ENCODE measurements around the gene ROBO1.

ROBO1 gene

DNA sequence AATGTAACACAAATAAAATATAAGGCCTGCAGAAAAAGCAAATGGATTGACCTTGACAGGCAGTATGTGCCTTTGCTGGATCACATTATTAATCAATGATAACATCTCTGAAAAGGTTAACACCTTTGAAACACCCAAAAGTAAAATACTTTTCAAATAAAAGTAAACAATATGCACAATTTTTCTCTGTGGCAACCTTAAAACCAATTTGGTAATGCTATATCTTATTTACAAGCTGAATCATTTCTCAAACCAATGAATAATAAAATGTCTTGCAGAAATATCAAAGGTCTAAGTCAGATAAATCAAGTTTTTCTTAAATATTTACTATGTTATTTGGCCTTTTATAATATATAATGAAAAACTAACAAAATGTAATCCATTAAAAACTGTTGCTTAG, 1018.7 kb downstream of the ROBO1 start:
- CTCF ChIA-PET = no interaction called here
- POLR2A ChIA-PET = no interaction called here
- no peak for DNase-seq (ENCODE audit: extremely low spot score)
- TF ChIP-seq FOXM1 (IDR thresholded peaks at IDR 0.05; ENCODE audit: borderline replicate concordance) (no peak), BHLHE40 (IDR thresholded peaks at IDR 0.05; ENCODE audit: borderline replicate concordance) (no peak), SUZ12 (IDR thresholded peaks at IDR 0.05) (no peak), FOXK2 (IDR thresholded peaks at IDR 0.05) (no peak), SP1 (IDR thresholded peaks at IDR 0.05) (no peak), ARNT (IDR thresholded peaks at IDR 0.05) (no peak), ELF4 (IDR thresholded peaks at IDR 0.05) (no peak), L3MBTL2 (conservative IDR thresholded peaks at IDR 0.05) (no peak), CTBP1 (IDR thresholded peaks at IDR 0.05; ENCODE audit: borderline replicate concordance) (no peak), TARDBP (IDR thresholded peaks at IDR 0.05) (no peak), HDGF (IDR thresholded peaks at IDR 0.05; ENCODE audit: borderline replicate concordance) (no peak), LEF1 (IDR thresholded peaks at IDR 0.05; ENCODE audit: borderline replicate concordance) (no peak), NFRKB (IDR thresholded peaks at IDR 0.05) (no peak), FOXA1 (IDR thresholded peaks at IDR 0.05) (no peak), ZNF384 (IDR thresholded peaks at IDR 0.05) (no peak)
- TF ChIP-seq, protein P1, sequence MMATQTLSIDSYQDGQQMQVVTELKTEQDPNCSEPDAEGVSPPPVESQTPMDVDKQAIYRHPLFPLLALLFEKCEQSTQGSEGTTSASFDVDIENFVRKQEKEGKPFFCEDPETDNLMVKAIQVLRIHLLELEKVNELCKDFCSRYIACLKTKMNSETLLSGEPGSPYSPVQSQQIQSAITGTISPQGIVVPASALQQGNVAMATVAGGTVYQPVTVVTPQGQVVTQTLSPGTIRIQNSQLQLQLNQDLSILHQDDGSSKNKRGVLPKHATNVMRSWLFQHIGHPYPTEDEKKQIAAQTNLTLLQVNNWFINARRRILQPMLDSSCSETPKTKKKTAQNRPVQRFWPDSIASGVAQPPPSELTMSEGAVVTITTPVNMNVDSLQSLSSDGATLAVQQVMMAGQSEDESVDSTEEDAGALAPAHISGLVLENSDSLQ (IDR thresholded peaks at IDR 0.05) = no peak

DNA sequence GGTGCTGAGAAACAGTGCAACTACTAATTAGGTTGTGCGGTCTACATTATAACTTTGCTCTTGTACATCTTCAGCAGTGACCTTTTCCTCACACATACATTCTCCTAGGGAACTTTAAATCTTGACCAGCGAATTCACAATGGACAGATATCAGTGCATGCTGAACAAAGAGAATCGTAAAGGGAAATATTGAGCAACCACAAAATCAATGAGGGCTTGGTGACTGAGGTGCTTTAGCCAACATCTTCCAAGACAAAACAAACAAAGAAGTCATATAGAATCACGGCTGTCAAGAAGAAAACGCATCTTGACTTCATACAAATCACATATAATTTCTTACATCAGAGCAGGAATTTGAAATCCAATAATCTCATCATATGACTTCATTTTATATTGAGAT, 1022.0 kb downstream of the ROBO1 start:
- ChIA-PET CTCF (no interaction called here), POLR2A (no interaction called here)
- DNase-seq (ENCODE audit: extremely low spot score) = no peak
- no peak for TF ChIP-seq NFRKB (IDR thresholded peaks at IDR 0.05)
- TF ChIP-seq TARDBP (IDR thresholded peaks at IDR 0.05) = no peak
- TF ChIP-seq, protein P1 (IDR thresholded peaks at IDR 0.05) = no peak
- no peak for TF ChIP-seq ELF4 (IDR thresholded peaks at IDR 0.05)
- TF ChIP-seq BHLHE40 (IDR thresholded peaks at IDR 0.05; ENCODE audit: borderline replicate concordance) = no peak
- TF ChIP-seq SUZ12 (IDR thresholded peaks at IDR 0.05) = no peak
- TF ChIP-seq LEF1 (IDR thresholded peaks at IDR 0.05; ENCODE audit: borderline replicate concordance) = no peak

DNA sequence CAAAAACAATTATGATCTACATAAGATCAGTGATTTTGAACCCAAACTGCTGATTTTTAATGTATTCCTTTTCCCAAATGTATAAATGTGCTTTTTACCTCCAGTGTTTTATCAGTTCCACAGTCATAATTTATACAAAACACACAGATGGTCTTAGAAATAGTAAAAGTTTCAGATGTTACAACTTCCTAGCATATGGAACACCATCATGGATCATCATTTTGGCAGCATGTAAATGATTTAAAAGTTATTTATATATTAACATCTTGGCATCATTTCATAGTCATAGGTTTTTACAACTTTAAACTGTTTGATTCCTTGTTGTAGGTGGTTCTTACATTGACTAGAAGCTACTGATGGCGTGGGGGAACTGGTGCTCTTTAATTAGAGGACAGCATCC, 1025.3 kb downstream of the ROBO1 start:
- CTCF ChIA-PET = no interaction called here

DNA sequence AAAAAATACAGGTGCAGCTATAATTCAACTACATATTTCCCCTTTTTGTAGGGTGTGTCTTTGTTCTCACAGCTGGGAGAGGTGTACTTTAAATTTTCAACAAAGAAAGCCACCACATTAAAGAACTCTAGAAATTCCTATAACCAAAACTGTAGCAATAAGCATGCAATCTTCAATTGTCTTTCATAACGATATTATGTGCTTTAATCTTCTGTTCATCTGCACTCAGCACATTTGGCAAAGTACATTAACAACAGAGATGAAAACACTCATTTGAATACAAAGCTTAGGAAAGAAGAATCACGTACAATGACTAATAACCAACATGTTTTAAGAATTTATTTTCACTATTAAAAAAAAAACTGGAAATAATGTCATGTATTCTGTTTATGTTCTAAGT, 1025.8 kb downstream of the ROBO1 start:
- ChIA-PET CTCF (no interaction called here), POLR2A (no interaction called here)
- no peak for DNase-seq (ENCODE audit: extremely low spot score)
- no peak for TF ChIP-seq FOXA1 (IDR thresholded peaks at IDR 0.05)
- no peak for TF ChIP-seq CTBP1 (IDR thresholded peaks at IDR 0.05; ENCODE audit: borderline replicate concordance)
- TF ChIP-seq TARDBP (IDR thresholded peaks at IDR 0.05) = no peak
- TF ChIP-seq BHLHE40 (IDR thresholded peaks at IDR 0.05; ENCODE audit: borderline replicate concordance) = no peak
- TF ChIP-seq L3MBTL2 (conservative IDR thresholded peaks at IDR 0.05) = no peak
- TF ChIP-seq ELF4 (IDR thresholded peaks at IDR 0.05) = no peak
- no peak for TF ChIP-seq FOXK2 (IDR thresholded peaks at IDR 0.05)
- TF ChIP-seq HDGF (IDR thresholded peaks at IDR 0.05; ENCODE audit: borderline replicate concordance) = no peak
- TF ChIP-seq ARNT (IDR thresholded peaks at IDR 0.05) = no peak

More for the DNA sequence above, 1025.3 kb downstream of the ROBO1 start:
- DNase-seq (ENCODE audit: extremely low spot score) = no peak
- TF ChIP-seq ARNT (IDR thresholded peaks at IDR 0.05) = no peak
- no peak for TF ChIP-seq FOXM1 (IDR thresholded peaks at IDR 0.05; ENCODE audit: borderline replicate concordance)
- no peak for TF ChIP-seq HDGF (IDR thresholded peaks at IDR 0.05; ENCODE audit: borderline replicate concordance)
- TF ChIP-seq SP1 (IDR thresholded peaks at IDR 0.05) = no peak
- TF ChIP-seq FOXA1 (IDR thresholded peaks at IDR 0.05) = no peak
- no peak for TF ChIP-seq ZNF384 (IDR thresholded peaks at IDR 0.05)
- TF ChIP-seq BHLHE40 (IDR thresholded peaks at IDR 0.05; ENCODE audit: borderline replicate concordance) = no peak
- no peak for TF ChIP-seq L3MBTL2 (conservative IDR thresholded peaks at IDR 0.05)
- TF ChIP-seq ELF4 (IDR thresholded peaks at IDR 0.05) = no peak
- TF ChIP-seq, protein P1 (IDR thresholded peaks at IDR 0.05) = no peak
- no peak for TF ChIP-seq NFRKB (IDR thresholded peaks at IDR 0.05)
- no peak for TF ChIP-seq FOXK2 (IDR thresholded peaks at IDR 0.05)
- no peak for TF ChIP-seq LEF1 (IDR thresholded peaks at IDR 0.05; ENCODE audit: borderline replicate concordance)
- no peak for TF ChIP-seq TARDBP (IDR thresholded peaks at IDR 0.05)
- no peak for TF ChIP-seq CTBP1 (IDR thresholded peaks at IDR 0.05; ENCODE audit: borderline replicate concordance)
- no peak for TF ChIP-seq SUZ12 (IDR thresholded peaks at IDR 0.05)
- POLR2A ChIA-PET = no interaction called here

DNA sequence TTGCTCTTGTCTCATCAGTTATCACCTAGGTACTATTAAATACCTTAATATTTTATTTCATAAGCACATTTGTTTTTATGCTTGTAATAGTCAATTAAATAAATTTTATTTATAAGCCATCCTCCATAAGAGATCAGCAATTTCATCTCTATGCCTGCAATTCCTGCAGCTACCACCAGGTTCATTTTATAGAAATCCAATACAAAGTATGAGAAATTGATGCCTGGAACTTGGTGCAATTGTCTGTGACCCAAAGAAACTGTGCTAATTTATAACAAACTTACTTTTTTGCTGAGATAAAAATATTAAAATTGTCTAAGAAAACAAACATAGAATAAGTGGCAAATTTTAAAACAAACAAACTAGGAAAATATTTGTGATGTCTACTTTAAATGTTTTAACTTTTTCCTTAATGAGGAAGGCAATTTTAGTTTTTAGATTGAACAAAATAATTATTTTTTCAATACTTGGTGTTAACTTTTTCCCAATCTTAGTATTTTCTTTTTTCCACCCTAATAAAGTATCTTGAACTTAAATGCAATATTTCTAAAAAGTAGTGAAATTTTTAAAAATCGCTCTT, 1026.6 kb downstream of the ROBO1 start:
- TF ChIP-seq, protein P1 (IDR thresholded peaks at IDR 0.05) = no peak
- TF ChIP-seq FOXA1 (IDR thresholded peaks at IDR 0.05) (no peak), SUZ12 (IDR thresholded peaks at IDR 0.05) (no peak), ZNF384 (IDR thresholded peaks at IDR 0.05) (no peak), L3MBTL2 (conservative IDR thresholded peaks at IDR 0.05) (no peak), SP1 (IDR thresholded peaks at IDR 0.05) (no peak), FOXM1 (IDR thresholded peaks at IDR 0.05; ENCODE audit: borderline replicate concordance) (no peak), LEF1 (IDR thresholded peaks at IDR 0.05; ENCODE audit: borderline replicate concordance) (no peak), ELF4 (IDR thresholded peaks at IDR 0.05) (no peak), TARDBP (IDR thresholded peaks at IDR 0.05) (no peak), NFRKB (IDR thresholded peaks at IDR 0.05) (no peak), HDGF (IDR thresholded peaks at IDR 0.05; ENCODE audit: borderline replicate concordance) (no peak)
- DNase-seq (ENCODE audit: extremely low spot score) = no peak
- POLR2A ChIA-PET = no interaction called here
- CTCF ChIA-PET = no interaction called here

DNA sequence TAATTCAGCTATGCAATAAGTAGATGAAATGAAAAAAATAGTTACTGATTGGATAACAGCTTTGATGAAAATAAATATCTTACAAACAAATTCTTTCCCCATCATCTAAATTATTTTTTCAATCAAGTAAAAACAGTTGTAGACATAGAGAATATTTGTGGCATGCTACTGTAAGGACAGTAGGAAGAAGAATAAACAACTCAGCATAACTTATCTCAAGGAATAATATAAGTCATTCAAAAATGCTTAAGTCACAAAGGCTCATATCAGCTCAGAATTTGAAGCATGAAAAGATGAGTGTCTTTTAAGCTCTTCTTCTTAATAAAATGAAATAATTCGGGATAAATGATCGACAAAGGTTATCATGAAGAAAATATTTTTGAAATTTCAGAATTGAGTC, 1029.0 kb downstream of the ROBO1 start:
- TF ChIP-seq, protein P1 (IDR thresholded peaks at IDR 0.05) = no peak
- TF ChIP-seq TARDBP (IDR thresholded peaks at IDR 0.05) = no peak
- TF ChIP-seq SP1 (IDR thresholded peaks at IDR 0.05) = no peak
- TF ChIP-seq FOXK2 (IDR thresholded peaks at IDR 0.05) = no peak
- no peak for TF ChIP-seq L3MBTL2 (conservative IDR thresholded peaks at IDR 0.05)
- no peak for TF ChIP-seq ELF4 (IDR thresholded peaks at IDR 0.05)
- no peak for TF ChIP-seq CTBP1 (IDR thresholded peaks at IDR 0.05; ENCODE audit: borderline replicate concordance)
- TF ChIP-seq LEF1 (IDR thresholded peaks at IDR 0.05; ENCODE audit: borderline replicate concordance) = no peak
- no peak for TF ChIP-seq FOXM1 (IDR thresholded peaks at IDR 0.05; ENCODE audit: borderline replicate concordance)
- TF ChIP-seq NFRKB (IDR thresholded peaks at IDR 0.05) = no peak
- no peak for DNase-seq (ENCODE audit: extremely low spot score)
- ChIA-PET POLR2A (no interaction called here), CTCF (no interaction called here)
